SK-N-MC (cell line): ENCODE measurements around the gene ADCY9.

Experiments
- DNase-seq: peaks from one replicate; pipeline ENCODE4 v3.0.0-alpha.2; 2011; ENCODE audit warnings: low read depth, low spot score
- H3K27ac ChIP-seq: fragments of 200-600 bp; sonication (generic); 2 replicates; pipeline ENCODE4 v1.5.1; 2016; ENCODE audit warnings: mixed run types
- H3K36me3 ChIP-seq: fragments of 200-600 bp; sonication (generic); 2 replicates; pipeline ENCODE4 v1.6.1; 2017; ENCODE audit warnings: antibody characterized with exemption, low read length, mixed read lengths; ENCODE audit not compliant: insufficient read depth
- H3K4me3 ChIP-seq: fragments of 200-600 bp; sonication (generic); 2 replicates; pipeline ENCODE4 v1.5.1; 2016
- H3K9ac ChIP-seq: fragments of 200-600 bp; sonication (generic); 2 replicates; pipeline ENCODE4 v1.8.0; 2017; ENCODE audit warnings: mixed run types, mixed read lengths; ENCODE audit not compliant: insufficient read length
- H3K9me3 ChIP-seq: fragments of 200-600 bp; sonication (generic); 2 replicates; pipeline ENCODE4 v1.6.1; 2017; ENCODE audit warnings: low read depth, mild to moderate bottlenecking, antibody characterized with exemption, low read length, moderate library complexity, mixed read lengths
- EZH2 ChIP-seq: fragments of 200-600 bp; sonication (generic); IDR thresholded peaks from one replicate; pipeline ENCODE4 v1.6.1; 2017; ENCODE audit warnings: antibody characterized with exemption
- FOXP2 ChIP-seq: optimal IDR thresholded peaks from 2 replicates; pipeline ENCODE3; 2011; ENCODE audit warnings: mild to moderate bottlenecking, moderate library complexity; ENCODE audit not compliant: insufficient read depth; ENCODE audit errors: extremely low read length, control extremely low read depth
- POLR2AphosphoS5 ChIP-seq: IDR thresholded peaks from 2 replicates; pipeline ENCODE4 v1.6.1; 2012; ENCODE audit warnings: mild to moderate bottlenecking, low read depth, low read length, borderline replicate concordance

Gene ADCY9

GRCh38 chr16:3920206-3920605 is 196.0 kb downstream of the ADCY9 start:
- Histone ChIP-seq H3K9ac (no peak overlapping the region), H3K9me3 (no peaks in the 10 kb centered on the region), H3K4me3 (no peak overlapping the region), H3K27ac (no peak overlapping the region), H3K36me3 (no peaks in the 10 kb centered on the region)
- no peak for DNase-seq
- TF ChIP-seq POLR2AphosphoS5 (no peak), EZH2 (no peak), FOXP2 (no peak)

DNA sequence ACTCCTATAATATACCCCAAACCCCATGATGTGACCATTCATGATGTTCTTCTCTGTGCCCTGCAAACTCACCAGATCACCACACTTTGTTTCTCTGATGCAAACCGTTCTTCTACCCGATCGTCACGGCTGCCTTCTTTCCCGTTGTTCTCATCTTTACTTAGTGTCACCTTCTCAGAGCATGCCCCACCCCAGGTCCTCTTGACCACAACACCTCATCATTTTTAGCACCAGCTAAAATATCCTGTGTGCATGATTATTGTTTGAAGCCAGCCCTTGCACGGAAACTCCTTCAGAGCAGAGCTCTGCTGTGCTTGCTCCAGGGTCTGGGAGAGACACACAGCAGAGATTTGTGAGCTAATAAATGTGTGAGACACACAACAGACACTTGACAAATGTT is 196.8 kb downstream of the ADCY9 start:
- no peak overlapping the region for H3K9ac ChIP-seq
- TF ChIP-seq EZH2 (no peak), FOXP2 (no peak), POLR2AphosphoS5 (no peak)
- H3K4me3 ChIP-seq = no peak overlapping the region
- H3K9me3 ChIP-seq = no peaks in the 10 kb centered on the region
- no peak overlapping the region for H3K27ac ChIP-seq
- no peaks in the 10 kb centered on the region for H3K36me3 ChIP-seq
- no peak for DNase-seq

DNA sequence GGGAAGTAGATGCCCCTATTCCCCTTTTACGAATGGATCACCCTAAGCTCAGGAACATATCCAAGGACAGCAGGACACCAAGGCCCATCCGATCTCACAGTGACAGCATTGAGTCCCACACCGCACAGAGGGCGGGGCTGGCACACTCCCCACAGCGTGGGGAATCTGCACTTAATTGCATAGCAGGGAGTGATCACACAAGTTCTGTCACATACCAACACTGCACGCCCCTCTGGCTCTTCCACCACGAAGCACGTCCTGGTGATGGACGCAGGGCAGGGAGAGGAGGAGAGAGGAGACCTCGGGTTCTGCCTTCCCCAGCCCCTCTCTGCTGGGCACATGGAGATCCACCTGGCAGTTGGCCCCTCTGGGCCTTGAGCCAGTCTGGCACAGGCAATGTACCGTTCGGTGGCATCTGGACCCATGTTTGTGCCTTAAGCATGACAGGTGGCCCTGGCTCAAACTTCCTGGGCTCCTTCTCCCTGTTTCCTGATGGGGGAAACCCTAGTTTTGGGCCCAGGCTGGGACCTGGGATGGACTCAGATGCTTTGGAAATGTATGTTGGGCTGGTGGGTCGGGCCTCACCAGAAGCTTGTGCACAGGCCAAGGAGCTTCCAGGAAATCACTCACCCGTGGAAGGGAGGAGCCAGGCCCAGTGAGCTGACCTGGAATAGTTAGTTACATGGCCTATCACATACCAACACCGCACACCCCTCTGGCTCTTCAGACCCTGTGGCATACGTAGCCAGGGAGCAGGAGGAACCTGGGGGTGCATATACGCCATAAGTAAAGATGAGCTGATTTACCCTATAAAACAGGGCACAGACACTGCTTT is 200.6 kb downstream of the ADCY9 start:
- H3K4me3 ChIP-seq = no peak overlapping the region
- no peak for TF ChIP-seq FOXP2
- no peak for TF ChIP-seq EZH2
- TF ChIP-seq POLR2AphosphoS5 = no peak
- no peak for DNase-seq
- no peak overlapping the region for H3K9ac ChIP-seq
- no peaks in the 10 kb centered on the region for H3K36me3 ChIP-seq
- H3K27ac ChIP-seq = no peak overlapping the region
- no peaks in the 10 kb centered on the region for H3K9me3 ChIP-seq

DNA sequence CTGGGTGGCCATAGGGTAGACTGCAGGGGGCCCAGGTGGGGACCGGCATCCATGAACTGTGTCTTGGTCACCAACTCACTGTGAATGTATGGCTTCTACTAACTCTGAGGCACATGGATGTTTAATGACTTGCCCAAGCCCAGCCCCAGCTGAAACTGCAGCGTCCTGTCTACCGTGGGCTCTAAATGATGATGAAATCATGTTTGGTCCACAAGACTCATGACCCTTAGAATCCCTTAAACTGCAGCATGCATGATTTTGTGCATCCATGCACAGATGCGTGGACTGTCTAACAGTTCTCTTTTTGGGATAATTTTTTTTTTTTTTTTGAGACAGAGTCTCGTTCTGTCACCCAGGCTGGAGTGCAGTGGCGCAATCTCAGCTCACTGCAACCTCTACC is 203.3 kb downstream of the ADCY9 start:
- no peak for DNase-seq
- no peak for TF ChIP-seq POLR2AphosphoS5
- no peak for TF ChIP-seq EZH2
- TF ChIP-seq FOXP2 = no peak
- H3K27ac ChIP-seq = no peak overlapping the region
- H3K4me3 ChIP-seq = no peak overlapping the region
- H3K36me3 ChIP-seq = no peaks in the 10 kb centered on the region
- H3K9me3 ChIP-seq = no peaks in the 10 kb centered on the region
- no peak overlapping the region for H3K9ac ChIP-seq
